OCI-LY7 (cell line): ENCODE results near the gene NRG4. TPM values are rescaled to one million over a fixed set of nuclear protein-coding genes. Genes with fewer than 3 reads are reported as not detected.
"Not testable (repeated sequence)": the region's sequence is repeated elsewhere in the genome, so short reads cannot be mapped to it uniquely, and the experiment has no call there.

Source experiments
- BruUV-seq: library from RNA; stranded (reverse); fragments of 400-500 nt; replicated peaks from 2 replicates; lab custom pipeline; 2021; lab: Mats Ljungman, UMichigan
- CTCF ChIA-PET: fragments of 300-600 bp; sonication (Branson Sonifier 250); formaldehyde crosslinking; loops from one replicate; lab custom pipeline; 2022; ENCODE audit warnings: antibody characterized with exemption; ENCODE audit not compliant: unreplicated experiment; lab: Charles Lee
- POLR2A ChIA-PET: fragments of 300-600 bp; sonication (Branson Sonifier 250); formaldehyde crosslinking; loops from one replicate; lab custom pipeline; 2022; ENCODE audit warnings: antibody characterized with exemption; lab: Charles Lee
- DNase-seq: peaks from one replicate; pipeline ENCODE4 v3.0.0-alpha.2; 2015; ENCODE audit warnings: low spot score
- H2AFZ ChIP-seq: fragments of 200-600 bp; sonication (generic), shearing (Covaris generic); 2 replicates; pipeline ENCODE4 v1.6.1; 2014; ENCODE audit warnings: mild to moderate bottlenecking, antibody characterized with exemption, low read length, moderate library complexity
- H3K27ac ChIP-seq: fragments of 200-600 bp; sonication (generic); 2 replicates; pipeline ENCODE4 v1.5.1; 2014; ENCODE audit warnings: mixed run types, low read depth, mild to moderate bottlenecking, moderate library complexity, low read length, inconsistent platforms; ENCODE audit not compliant: poor library complexity, severe bottlenecking
- H3K36me3 ChIP-seq: fragments of 200-600 bp; sonication (generic); 2 replicates; pipeline ENCODE4 v1.6.1; 2014; ENCODE audit warnings: mild to moderate bottlenecking, antibody characterized with exemption, low read length, moderate library complexity, mixed read lengths; ENCODE audit not compliant: insufficient read depth
- H3K4me1 ChIP-seq: fragments of 200-600 bp; sonication (generic); 2 replicates; pipeline ENCODE4 v1.5.1; 2014; ENCODE audit warnings: mild to moderate bottlenecking, low read length; ENCODE audit not compliant: insufficient read depth, poor library complexity, severe bottlenecking
- H3K4me2 ChIP-seq: fragments of 200-600 bp; sonication (generic); 2 replicates; pipeline ENCODE4 v1.6.1; 2014; ENCODE audit warnings: mild to moderate bottlenecking, low read length
- H3K4me3 ChIP-seq: fragments of 200-600 bp; sonication (generic); 2 replicates; pipeline ENCODE4 v1.5.1; 2014; ENCODE audit warnings: mild to moderate bottlenecking, low read depth, low read length; ENCODE audit not compliant: poor library complexity, severe bottlenecking
- H3K79me2 ChIP-seq: fragments of 200-600 bp; sonication (generic); 2 replicates; pipeline ENCODE4 v1.6.1; 2016; ENCODE audit warnings: low read depth, mild to moderate bottlenecking, low read length, moderate library complexity, mixed read lengths; ENCODE audit not compliant: insufficient read depth
- H3K9me2 ChIP-seq: fragments of 200-600 bp; sonication (generic); 2 replicates; pipeline ENCODE4 v1.6.1; 2016; ENCODE audit warnings: mild to moderate bottlenecking, low read length, mixed read lengths; ENCODE audit not compliant: insufficient read depth
- H3K9me3 ChIP-seq: fragments of 200-600 bp; sonication (generic); 2 replicates; pipeline ENCODE4 v1.6.1; 2014; ENCODE audit warnings: mild to moderate bottlenecking, mixed run types, low read length, mixed read lengths
- H4K20me1 ChIP-seq: fragments of 200-600 bp; sonication (generic); 2 replicates; pipeline ENCODE4 v1.6.1; 2014; ENCODE audit warnings: mild to moderate bottlenecking, antibody characterized with exemption, low read length, moderate library complexity, mixed read lengths; ENCODE audit not compliant: insufficient read depth
- CTCF ChIP-seq: fragments of 200-600 bp; sonication (generic); conservative IDR thresholded peaks from 2 replicates; pipeline ENCODE4 v1.5.1; 2014; ENCODE audit warnings: mild to moderate bottlenecking, antibody characterized with exemption, low read length, moderate library complexity, mixed read lengths
- EZH2phosphoT487 ChIP-seq: fragments of 200-600 bp; sonication (generic); IDR thresholded peaks from 2 replicates; pipeline ENCODE4 v1.6.1; 2018; ENCODE audit warnings: low read depth, borderline replicate concordance, mild to moderate bottlenecking, mixed run types, antibody characterized with exemption, low read length, moderate library complexity, mixed read lengths
- intact Hi-C: fragments of 100-400 bp; cut with micrococcal nuclease; formaldehyde crosslinking; loops from one replicate; pipeline ENCODE4 v1.10.0; 2022; ENCODE audit not compliant: unreplicated experiment
- total RNA-seq, 2 experiments: library from RNA; depleted of rRNA in 1 of 2; stranded (reverse); fragments of >200 nt in 1 of 2; shearing (Covaris generic) in 1 of 2; gene quantifications; 2 replicates each; pipeline ENCODE4 v1.2.3, GENCODE V29; 2014 to 2022

Gene NRG4
- total RNA-seq, 2 experiments from 2014 or later = not detected

DNA sequence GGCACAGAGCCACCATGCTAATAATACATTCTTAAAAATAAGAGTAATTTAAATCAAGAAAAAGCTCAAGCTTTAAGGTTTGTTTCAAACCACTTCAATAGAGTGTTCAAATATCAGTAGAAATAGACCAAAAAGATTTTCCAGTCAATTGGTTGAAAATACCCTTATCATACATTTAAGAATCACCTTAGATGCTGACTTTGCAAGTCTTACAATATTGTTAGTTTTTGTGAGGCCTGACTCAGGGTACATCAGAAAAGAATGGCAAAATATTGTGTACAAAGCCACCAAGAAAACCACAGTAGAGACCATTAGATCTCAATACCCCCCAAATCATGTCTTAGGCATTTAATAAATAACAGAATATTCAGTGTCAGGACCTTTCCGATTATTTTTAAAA, 19.8 kb upstream of the NRG4 start:
- Histone ChIP-seq H3K9me2 (no peaks in the 10 kb centered on the region), H3K79me2 (no peaks in the 10 kb centered on the region), H4K20me1 (no peaks in the 10 kb centered on the region), H3K36me3 (no peaks in the 10 kb centered on the region), H3K27ac (no peak overlapping the region), H2AFZ (no peak overlapping the region), H3K4me1 (no peaks in the 10 kb centered on the region), H3K9me3 (no peaks in the 10 kb centered on the region), H3K4me2 (no peak overlapping the region), H3K4me3 (no peak overlapping the region)
- DNase-seq = no peak
- ChIA-PET POLR2A (interaction anchor here (0.7 kb wide), 1 partner anchor 57 kb away, joined by 3 read pairs; no protein-coding TSS in a partner anchor), CTCF (no interaction called here)
- no peak for TF ChIP-seq CTCF
- TF ChIP-seq EZH2phosphoT487 = no peak
- no TSS peak for BruUV-seq
- intact Hi-C loops = no loop called here

DNA sequence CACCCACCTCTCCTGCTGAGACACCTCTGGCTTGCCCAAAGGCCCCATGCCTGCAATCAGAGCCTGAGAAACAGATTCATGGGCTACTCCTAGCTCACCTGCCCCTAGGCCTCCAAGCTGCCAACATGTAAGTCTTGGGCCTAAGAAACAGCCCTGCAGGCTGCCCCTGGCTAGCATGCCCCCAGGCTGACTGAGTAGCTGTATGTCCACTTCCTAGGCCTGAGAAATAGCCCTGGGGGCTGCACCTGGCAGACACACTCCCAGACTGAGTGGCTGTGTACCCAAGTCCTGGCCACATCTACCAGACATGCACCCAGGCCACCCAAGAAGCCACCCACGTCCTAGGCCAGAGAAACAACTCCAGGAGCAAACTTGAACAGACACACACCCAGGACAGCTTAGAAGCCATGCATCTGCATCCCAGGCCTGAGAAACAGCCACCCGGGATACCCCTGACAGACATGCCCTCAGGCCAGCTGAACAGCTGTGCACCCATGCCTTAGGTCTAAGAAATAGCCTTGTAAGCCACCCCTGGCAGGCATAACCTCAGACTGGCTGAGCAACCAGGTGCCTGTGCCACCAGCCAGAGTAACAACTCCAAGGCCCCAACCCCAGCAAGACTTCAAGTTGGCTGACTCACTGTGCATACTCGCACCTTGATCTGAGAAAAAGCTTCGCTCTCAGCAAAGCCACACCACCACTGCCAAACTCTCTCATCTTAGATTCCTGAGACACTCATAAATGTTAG, 12.0 kb upstream of the NRG4 start:
- ChIA-PET POLR2A (no interaction called here), CTCF (no interaction called here)
- Histone ChIP-seq H3K4me2 (no peak overlapping the region), H3K4me1 (no peaks in the 10 kb centered on the region), H3K79me2 (no peaks in the 10 kb centered on the region), H3K4me3 (no peak overlapping the region), H3K9me2 (no peaks in the 10 kb centered on the region), H3K36me3 (no peaks in the 10 kb centered on the region), H3K27ac (no peak overlapping the region), H4K20me1 (no peaks in the 10 kb centered on the region), H3K9me3 (no peaks in the 10 kb centered on the region), H2AFZ (no peak overlapping the region)
- DNase-seq = no peak
- intact Hi-C loops = no loop called here
- no TSS peak for BruUV-seq
- no peak for TF ChIP-seq EZH2phosphoT487
- TF ChIP-seq CTCF = no peak

DNA sequence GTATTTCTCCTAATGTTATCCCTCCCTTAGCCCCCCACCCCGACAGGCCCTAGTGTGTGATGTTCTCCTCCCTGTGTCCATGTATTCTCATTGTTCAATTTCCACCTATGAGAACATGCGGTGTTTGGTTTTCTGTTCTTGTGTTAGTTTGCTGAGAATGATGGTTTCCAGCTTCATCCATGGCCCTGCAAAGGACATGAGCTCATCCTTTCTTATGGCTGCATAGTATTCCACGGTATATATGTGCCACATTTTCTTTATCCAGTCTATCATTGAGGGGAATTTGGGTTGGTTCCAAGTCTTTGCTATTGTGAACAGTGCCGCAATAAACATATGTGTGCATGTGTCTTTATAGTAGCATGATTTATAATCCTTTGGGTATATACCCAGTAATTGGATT, 1.2 kb upstream of the NRG4 start:
- DNase-seq, H3K4me1 ChIP-seq, BruUV-seq, H4K20me1 ChIP-seq, H3K36me3 ChIP-seq, CTCF ChIA-PET, H3K27ac ChIP-seq, POLR2A ChIA-PET, H3K9me3 ChIP-seq, H3K4me3 ChIP-seq, intact Hi-C loops, H3K9me2 ChIP-seq, H3K4me2 ChIP-seq, H2AFZ ChIP-seq, H3K79me2 ChIP-seq: not testable (repeated sequence)
